GM13976 (cell line): ENCODE measurements around the gene PDCD4.

Experiments
- DNase-seq: peaks from one replicate; pipeline ENCODE4 v3.0.0; 2012; ENCODE audit warnings: low spot score
- in situ Hi-C: fragments of 300-500 bp; cut with MboI; formaldehyde crosslinking; loops from one replicate; pipeline ENCODE4 v1.12.0; 2022; ENCODE audit warnings: low sequenced_read_pairs, mixed read lengths, inconsistent platforms; ENCODE audit not compliant: unreplicated experiment
- TF ChIP-seq, protein P1 (sequence below): IDR thresholded peaks from 2 replicates; pipeline ENCODE4 v1.5.1; 2012; ENCODE audit warnings: borderline replicate concordance, mild to moderate bottlenecking; ENCODE audit not compliant: insufficient read depth; ENCODE audit errors: extremely low read depth, missing control alignments, control extremely low read depth

The PDCD4 gene

GRCh38 chr10:110841767-110842267, 29.9 kb upstream of the PDCD4 start:
- peak; percentile 87 for DNase-seq
- in situ Hi-C loops, result no loop called here
- TF ChIP-seq, protein P1, sequence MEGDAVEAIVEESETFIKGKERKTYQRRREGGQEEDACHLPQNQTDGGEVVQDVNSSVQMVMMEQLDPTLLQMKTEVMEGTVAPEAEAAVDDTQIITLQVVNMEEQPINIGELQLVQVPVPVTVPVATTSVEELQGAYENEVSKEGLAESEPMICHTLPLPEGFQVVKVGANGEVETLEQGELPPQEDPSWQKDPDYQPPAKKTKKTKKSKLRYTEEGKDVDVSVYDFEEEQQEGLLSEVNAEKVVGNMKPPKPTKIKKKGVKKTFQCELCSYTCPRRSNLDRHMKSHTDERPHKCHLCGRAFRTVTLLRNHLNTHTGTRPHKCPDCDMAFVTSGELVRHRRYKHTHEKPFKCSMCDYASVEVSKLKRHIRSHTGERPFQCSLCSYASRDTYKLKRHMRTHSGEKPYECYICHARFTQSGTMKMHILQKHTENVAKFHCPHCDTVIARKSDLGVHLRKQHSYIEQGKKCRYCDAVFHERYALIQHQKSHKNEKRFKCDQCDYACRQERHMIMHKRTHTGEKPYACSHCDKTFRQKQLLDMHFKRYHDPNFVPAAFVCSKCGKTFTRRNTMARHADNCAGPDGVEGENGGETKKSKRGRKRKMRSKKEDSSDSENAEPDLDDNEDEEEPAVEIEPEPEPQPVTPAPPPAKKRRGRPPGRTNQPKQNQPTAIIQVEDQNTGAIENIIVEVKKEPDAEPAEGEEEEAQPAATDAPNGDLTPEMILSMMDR, result no peak

DNA sequence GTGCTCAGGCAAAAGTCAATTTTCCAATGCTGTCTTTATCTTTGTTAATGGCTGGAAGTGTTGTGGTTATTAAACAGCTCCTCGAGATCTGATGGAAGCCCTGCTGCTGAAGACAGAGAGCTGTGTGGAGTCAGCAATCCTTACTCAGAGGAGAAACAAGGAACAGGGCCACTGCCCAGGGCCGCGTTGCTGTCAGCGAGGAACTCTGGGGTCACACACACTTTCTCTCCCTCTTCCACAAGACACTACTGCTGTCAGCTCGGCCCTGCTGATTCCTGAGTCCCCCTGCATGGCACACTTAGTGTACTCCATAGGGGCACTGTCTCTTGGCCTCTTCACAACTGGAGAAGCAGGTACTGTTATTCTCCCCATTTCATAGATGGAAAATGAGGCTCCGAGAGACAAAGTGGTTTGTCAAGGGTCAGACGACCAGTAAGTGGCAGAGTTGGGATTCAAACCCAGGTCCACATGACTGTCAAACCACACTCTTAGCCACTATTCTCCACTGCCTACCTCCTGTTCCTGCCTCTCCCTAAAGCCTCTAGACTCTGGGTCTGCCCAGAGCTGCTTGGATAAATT, 29.3 kb upstream of the PDCD4 start:
- DNase-seq, result no peak
- in situ Hi-C loops, result no loop called here

DNA sequence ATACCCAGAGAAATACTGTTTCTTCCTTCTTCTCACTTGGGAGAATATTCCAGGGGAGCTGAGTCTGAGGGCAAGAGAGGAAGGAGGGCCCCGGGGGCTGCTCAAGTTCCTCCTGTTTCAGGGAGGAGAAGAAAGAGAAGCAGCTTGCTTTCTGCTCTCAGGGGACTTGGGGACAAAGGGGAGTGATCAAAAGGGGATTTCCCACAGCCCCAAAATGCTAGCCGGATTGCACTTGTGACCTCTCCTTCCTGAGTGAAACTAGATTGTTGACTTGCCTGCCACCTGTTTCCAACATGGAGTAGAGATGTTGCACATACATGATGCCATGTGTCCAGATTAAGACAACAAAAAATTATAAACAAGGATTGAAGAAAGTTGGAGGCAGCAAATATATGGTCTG, 28.7 kb upstream of the PDCD4 start:
- in situ Hi-C loops, result no loop called here
- DNase-seq, result peak; percentile 83
- TF ChIP-seq, protein P1, result no peak

More for the DNA sequence above, 29.3 kb upstream of the PDCD4 start:
- TF ChIP-seq, protein P1, result no peak

DNA sequence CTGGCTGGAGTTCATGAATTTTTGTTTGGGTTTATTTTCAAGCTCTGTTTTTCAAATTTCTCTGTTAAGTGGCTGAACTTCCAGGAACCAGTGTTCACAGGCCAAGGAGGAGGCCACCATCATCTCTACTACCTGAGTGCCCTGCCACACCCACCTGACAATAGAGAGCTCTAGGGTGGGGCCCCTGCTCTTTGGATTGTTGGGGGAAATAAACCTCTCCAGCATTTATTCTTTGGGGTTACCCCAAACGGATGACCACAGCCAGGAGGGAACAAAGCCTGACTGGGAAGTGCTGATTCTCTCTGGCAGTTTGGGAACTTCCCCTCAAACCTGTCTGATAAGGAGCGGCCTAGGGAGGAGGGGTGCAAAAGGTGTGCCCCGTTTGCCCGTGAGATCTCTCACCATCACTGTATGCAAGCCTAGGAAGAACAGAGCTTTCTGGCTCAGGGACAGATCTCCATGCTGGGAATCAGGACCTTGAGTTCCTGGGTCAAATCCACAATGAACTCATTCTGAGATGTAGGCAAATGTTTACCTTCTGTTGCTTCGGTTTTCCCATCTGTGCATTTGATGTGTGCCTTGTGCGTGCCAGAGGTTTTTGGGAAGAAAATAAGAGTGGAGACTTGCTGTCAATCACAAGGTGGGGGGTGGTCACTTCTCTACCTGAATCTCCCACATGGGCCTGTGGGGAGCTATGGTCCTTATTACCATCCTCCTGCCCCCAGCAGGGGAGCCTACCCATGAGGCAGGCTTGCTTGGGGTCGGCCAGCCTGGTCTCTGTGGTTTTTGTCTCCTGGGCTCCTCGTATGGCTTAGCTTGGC, 27.7 kb upstream of the PDCD4 start:
- TF ChIP-seq, protein P1, result no peak
- DNase-seq, result no peak
- in situ Hi-C loops, result no loop called here

GRCh38 chr10:110844617-110844881, 27.2 kb upstream of the PDCD4 start:
- TF ChIP-seq, protein P1, result no peak
- in situ Hi-C loops, result no loop called here
- DNase-seq, result no peak

DNA sequence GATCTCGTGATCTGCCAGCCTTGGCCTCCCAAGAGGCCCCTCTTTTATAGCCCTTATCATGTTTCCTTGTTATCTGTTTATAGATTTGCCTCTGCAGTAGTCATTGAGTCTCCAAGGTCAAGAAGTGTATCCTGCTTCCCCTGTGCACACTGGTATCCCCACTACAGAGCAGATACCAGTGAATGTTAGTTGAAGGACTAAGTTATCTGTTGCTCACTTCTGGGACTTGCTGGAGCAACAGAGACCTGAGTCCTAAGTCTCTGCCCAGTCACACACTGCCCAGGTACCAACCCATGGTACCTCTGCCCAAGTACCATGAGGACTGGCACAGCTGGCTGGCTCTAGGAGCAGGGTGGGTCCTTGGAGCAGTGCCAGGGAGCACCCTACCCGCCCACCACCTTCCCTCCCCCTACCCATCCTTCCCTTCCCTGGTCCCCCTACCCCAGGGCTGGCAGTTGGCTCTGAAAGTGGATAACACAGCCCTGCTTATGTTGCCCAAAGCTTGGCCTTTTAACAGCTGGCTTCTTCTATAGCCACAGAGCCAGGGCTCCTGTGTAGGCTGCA, 26.5 kb upstream of the PDCD4 start:
- in situ Hi-C loops, result no loop called here
- DNase-seq, result no peak
- TF ChIP-seq, protein P1, result no peak
